ENCODE results near the gene CDC14A.

CDC14A gene

DNA sequence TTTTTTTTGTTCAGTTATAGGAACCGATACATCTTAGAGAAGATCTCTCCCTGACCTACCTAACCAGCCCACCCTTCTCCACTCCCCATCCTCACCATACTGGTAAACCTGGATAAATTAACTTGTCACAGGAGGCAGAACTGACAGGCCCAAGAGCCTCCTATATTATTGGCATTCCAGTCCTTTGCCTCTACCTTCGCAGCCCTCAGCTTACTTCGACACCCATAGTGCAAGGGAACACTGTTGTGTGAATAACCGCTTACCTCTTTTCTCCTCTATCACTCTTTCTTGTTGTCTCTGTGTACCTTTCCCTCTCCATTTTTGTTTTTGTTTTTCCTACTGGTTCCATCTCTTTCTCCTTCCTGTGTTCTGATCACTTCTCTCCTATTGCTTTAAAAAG is 58.7 kb downstream of the CDC14A start:
- no peak for DNase-seq

DNA sequence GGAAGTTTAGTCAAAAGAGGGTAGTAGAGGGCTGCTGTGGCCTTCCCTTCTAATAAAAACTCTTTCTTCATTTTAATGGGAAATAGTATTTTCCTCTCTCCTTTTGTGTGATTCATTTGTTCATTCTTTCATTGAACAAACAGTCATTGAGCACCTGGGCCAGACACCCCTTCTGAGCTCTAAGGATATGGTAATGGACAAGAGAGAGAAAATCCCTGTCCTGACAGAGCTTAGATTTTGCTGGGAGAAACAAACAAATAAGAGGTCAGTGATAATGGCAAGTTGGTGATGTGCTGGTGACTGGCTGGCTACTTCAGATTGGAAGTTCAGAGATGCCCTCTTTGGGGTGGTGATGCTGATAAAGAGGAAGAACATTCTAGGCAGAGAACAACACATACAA is 59.3 kb downstream of the CDC14A start:
- DNase-seq, result no peak

DNA sequence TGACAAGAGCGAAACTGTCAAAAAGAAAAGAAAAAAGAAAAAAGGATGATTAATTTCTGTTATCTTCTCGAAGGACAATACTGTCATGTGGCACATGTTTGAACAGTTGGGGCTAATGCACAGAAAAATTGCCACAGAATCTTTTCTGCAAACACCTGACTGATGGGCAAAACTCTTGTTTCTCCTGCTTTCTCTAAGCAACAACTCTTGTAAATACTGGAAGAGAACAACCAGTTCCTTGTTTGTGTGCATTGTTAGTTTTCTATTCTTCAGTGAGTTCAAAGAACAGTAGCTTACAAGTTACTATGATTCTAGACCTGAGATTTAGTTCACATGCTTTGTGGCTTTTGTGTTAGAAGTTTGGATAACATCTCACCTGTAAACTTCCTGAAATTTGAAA is 60.7 kb downstream of the CDC14A start:
- no peak for DNase-seq

DNA sequence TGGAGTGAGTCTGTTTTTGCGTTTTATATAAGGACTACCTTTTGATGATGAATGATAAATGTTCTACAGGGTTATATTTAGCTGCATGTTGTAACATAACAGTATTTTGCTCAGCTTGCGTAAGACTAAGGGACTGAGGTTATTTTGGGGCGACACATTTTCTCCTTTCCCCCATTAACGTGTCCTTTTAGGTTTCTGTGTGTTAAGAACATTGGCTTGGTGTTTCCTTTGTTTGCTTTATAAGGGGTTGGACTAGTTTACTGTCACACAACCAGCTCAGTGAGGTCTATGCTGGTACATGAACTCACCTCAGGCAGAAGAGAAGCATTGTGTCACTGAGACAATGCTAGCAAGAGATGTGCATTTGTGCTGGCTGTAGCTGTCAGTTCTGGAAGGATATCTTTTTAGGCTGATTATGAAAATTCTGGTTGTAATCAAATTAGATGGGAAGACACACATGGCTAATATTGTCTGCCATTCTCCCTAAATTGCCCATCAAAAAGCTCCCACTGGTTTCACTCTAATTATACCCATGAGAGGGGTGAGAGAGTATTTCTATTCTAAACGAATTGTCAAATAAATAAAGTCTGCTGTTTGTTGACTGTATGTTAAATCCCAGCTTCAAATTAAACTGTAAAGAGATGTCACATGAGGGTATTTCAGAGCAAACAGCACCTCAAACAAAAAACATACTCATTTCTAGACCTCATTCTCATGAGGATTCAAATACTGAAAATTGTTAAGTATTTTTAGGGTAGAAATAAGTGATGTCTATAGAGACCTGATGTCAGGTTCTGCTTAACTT is 62.6 kb downstream of the CDC14A start:
- DNase-seq, result no peak

DNA sequence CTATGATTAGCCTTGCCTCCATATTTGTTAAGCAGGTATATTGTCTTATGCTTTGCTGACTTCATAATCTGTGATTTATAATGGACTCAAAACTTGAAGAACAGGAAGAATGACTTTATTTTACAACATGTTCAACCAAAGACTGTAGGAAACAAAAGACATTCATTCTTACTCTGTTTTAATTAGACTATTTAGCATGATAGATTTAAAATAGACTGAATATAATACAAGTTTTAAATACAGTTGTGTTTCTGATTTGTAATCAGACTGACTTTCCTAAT is 63.1 kb downstream of the CDC14A start:
- no peak for DNase-seq

DNA sequence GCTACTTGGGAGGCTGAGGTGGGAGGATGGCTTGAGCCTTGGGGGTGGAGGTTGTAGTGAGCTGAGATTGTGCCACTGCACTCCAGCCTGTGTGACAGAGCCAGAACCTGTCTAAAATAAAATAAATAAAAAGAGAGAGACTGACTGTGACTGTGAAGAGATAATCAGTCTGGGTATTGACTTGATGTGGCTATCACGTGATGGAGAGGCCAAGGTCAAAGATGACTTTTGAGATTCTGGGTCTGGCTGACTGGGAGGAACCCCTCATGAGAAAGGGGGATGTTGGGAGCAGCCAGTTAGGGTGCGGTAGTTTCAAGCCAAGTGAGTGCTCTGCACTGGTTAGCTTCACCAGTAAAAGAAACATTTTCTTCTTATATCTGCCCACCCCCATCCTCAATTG is 66.8 kb downstream of the CDC14A start:
- no peak for DNase-seq

DNA sequence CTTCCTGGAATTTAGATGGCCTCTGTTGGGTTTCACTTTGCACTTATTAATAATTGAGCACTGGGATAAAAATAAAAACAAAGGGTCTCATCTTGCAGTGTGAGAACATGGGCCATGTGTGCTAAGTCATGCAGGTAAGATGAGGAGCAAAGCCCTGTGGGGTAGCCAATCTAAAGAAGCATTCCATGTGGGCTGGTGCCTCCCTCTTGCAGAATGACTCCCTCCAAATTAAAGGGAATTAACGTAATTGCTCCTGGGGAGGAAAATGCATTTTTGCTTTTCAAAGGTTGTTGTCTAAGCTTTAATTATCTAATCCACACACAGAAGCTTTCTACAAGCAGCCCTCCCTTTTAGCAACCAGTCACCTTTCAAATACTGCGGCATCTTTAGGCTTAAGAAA is 69.8 kb downstream of the CDC14A start:
- DNase-seq, result no peak

DNA sequence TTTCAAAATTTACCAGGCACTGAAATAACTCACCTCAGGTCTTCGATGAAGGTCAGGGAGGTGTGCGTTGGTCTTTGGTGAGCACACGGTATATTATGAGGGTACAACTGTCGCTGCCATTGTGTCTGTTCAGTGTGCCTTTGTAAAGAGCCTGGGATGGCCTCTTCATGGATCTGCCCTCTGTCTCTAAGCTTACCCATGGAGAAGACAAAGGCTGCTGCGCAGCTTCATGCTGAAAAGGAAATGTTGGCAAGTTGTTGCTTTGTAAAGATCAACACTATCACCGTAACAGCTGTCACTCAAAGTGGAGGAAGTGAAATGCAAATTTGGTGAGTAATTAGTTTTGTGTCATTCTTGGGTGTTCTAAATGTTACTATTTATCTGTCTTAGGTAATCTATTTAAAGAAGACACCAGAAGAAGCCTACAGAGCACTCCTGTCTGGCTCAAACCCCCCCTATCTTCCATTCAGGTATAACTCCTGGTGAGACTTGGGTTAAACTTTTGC is 71.6 kb downstream of the CDC14A start:
- DNase-seq, result no peak

DNA sequence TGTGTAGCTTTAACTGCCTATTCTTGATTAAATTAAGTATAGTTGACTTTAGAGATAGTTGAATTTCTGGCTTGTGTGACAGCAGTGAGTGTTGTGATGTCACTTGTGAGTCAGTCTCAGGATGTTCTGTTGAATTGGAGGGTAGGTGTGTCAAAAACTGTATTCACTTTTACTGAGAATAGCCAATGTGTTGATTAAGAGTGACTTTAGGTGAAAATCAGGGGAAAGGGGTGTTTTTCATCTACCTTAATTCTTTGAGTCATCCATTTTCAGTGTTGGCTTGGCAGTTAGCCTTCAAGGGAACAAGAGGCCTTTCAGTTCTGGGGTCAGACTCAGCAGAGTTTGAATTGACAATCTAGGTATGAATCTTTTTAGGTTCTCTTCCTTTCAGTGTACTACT is 75.9 kb downstream of the CDC14A start:
- DNase-seq, result no peak

DNA sequence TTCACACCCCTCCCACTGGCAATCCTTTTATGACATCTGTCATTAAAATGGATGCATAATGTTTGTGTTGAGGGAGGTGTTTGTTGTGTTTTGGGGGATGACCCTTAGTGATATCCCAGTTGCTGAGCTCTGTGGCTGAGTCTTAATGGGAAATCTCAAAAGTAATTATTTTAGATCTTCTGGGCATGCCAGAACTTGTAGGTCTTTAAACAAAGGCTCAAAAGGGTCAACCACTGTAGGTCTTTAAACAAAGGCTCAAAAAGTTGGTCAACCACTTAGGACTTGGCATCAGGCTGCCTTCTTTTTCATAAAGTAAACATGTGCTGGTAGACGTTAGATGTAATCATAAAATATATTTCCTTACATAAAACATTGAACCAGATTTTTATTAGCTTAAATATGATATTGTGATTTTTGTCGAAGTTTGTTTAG is 78.0 kb downstream of the CDC14A start:
- no peak for DNase-seq

DNA sequence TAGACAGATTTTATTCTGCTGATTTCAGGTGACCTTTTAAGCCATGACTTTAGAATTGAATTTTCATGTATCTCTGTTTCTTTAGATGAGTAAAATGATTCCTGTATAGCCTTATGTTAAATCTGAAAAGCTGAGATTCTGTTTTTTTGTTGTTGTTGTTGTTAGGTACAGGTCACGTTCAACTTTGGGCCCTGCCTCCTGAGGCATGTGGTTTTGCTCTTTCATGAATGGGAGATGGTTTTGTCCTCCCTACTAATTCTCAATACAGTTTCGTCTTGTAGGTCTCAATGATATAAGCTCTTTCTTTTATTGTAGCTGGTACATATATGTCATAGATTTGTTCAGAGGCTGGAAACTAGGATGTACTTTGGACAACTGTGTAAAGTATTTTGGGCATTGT is 79.6 kb downstream of the CDC14A start:
- no peak for DNase-seq

DNA sequence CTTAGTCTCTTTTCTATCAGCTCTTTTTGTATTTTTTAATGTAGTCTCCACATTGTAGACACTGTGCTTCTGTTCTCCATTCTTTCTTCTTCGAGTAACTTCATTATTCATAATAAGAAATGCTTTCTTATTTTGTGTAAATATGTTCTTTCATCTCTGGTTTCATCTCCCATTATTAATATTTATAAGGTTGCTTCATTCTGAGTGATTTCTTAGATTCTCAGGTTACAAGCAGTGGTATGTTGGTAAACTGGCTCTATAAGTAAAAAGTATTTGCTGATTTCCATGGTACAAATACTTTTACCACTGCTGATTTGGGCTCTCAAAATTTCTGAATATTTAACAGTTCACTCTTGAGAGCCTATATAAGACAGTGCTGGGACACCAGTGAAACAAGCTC is 81.3 kb downstream of the CDC14A start:
- DNase-seq, result no peak

DNA sequence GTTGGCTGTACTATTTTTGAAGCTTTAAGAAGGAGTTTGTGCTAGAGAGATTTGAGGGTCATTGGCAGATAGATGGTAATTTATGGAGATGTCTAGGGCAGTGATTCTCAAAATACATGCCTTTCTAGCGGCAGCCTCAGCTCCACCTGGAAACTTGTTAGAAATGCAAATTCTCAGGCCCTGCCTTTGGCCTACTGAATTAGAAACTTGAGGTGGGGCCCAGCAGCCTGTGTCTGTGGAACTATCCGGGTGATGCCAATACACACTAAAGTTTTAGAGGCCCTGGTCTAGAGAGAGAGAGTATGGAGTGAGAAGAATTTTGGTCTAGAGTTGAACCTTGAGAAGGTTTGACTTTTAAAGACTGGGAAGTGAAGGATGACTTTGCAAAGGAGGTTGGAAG is 82.5 kb downstream of the CDC14A start:
- no peak for DNase-seq

DNA sequence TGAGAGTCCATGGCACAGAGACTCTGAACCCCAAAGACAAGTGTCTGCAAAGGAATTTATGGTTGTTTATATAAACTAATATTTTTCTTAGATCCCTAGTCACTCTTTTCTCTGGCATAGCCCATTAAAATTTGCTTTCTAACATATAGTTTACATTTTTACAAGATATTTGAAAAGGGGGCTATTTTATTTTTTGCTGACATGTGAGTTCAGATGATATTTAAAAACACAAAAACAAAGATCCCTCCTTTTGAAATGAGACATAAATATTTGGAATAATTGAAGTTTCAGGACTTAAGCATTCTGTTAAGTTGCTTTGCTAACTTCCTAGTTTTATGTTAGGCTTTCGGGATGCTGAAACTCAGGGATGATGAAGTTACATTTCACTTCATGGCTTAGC is 86.1 kb downstream of the CDC14A start:
- DNase-seq, result no peak

DNA sequence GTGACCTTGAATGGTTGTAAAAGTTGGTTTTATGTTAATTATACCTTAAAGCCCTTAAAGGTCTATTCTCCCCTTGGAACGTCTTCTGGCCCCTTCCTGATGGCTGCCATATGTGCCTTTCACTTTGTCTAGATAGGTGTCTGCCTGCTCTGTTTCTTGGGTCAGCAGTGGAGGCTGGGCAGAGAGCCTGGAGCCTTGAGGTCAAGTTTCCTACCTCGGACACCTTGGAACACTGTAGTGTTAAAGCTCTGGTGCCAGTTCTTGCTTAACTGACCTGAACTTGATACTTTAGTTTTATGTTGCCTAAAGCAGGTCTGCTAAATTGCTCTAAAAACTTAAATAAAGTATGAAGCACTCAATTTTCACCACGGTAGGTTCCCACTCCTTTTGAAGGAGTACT is 86.5 kb downstream of the CDC14A start:
- DNase-seq, result no peak

DNA sequence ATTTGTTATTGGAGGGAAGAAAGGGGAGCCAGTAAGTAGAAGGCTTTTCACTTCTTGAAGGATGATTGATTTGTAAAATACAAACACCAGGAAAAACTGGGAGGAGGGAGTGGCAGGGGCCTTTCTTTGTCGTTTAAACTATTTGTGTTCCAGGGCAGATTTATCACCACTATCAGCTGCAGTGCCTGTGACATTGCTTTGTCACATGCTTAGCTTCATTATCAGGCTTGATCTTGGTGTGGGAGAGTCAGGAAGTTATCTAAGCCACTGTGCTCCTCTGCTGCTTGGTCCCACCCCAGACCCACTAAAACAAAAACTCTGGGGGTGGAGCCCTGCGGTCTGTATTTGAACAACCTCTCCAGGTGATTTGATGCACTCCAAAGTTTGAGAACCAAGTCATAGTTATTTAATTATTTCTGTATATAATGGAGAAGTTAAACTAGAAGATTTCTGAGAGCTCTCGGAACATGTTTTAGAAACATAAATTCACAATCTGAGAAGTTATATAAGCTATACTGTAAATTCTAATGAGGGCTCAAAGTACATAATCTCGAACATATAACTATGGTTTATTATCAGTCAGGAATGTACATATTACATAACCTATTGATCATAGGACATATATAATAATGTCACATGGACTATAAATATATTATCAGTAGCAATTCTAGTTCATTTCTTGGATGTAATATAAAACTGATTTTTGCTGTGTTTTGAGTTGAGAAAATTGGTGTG is 87.9 kb downstream of the CDC14A start:
- DNase-seq, result peak; percentile 72

DNA sequence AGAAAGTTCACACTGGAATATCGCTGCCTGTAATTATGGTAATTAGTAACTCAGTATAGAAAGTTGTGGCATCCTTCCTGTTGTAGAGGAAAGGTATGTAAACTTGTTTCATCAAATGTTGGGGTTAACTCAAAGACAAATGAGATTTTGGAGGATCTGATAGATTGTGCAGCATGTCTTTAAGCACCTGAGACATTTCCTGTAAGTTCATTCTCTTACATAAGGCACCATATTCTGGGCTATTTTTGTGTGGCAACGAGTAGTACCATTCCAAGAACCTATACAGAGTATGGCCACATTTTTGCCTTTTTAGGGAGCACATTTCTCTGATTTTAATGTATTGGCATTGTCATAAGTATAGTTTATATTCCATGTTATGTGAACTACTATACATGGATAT is 88.8 kb downstream of the CDC14A start:
- DNase-seq, result no peak

DNA sequence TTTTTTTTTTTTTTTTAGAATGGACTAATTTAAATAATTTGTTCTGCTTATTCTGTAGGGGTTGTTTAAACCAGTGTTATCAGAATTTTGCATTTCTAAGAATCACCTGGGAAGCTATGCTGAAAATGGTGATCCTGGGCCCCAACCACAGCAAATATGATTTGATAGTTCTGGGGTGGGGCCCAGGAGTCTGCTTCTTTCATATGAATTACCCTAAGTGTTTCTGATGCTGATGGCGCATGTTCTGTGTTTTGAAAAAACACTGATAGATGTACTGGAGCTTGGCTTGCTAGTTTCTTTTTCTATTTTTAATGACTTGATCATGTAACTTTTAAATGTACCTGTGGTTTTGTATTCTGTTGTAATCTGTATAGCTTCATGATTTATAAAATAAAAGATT is 89.3 kb downstream of the CDC14A start:
- no peak for DNase-seq

DNA sequence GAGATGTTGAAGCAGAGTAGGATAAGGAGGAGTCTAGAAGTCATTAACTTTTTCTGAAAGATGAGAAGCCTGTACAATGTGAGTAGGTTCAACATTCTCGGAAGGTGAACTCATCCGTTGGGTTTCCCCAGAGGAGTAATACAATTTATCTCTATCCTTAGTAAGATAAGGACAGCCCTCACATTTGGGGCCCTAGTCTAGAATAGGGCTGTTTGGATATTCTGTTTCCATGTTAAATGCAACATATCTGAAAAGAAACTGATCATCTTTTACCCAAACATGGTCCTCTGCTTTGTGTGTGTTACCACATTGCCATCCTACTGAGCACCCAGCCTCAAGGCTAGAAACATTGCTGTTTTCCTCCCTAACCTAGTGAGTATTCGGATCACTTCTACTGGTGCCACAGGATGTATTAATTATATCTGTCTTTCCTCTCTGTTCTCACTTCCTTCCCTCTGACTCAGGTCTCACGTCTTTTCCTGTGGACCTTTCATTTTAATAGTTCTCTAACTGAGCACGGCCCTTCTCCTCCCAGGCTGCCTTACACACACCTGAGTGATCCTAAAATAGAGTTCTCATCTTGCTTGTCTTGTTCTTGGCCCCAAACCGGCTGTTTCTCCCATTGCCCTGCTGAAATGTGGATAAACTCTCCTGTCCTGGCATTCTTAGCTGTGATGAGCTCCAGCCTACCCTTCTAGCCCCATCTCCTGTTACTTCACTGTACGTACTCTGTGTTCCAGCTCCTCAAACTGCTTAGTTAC is 91.7 kb downstream of the CDC14A start:
- DNase-seq, result no peak

DNA sequence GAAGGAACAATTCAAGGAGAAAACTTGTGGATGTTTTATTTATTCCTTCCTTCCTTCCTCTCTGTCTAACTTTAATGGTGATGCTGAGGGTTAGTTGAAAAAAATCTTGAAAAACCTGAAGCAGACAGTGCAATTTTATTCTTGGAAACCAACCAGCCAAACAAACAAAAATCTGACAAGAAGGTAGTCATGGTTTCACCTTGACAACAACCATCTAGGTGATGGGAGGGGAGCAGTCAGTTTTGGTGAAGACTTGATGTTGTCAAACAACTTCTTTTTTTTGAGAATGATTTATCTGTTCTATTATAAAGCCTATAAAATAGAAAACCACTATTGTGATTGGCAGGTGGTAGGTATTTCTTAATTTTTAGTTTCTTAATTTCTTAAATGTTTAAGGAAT is 93.3 kb downstream of the CDC14A start:
- no peak for DNase-seq

DNA sequence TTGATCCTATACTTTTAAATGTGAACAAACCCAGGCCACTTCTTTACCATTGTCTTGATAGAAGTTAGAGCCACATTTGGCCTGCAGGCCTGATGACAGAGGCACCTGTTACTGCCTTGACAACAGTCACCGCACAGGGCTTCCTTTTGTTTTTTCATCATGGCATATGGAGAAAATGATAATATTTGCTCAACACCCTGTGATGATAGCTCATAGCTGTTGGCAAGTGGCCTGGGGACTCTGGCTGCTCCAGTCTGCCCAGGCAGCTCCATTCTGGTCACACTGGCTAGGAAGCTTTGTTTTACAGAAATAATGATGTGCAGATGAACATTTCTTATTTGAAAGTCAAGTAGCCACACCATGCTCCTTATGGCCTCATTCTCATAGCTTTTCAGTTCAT is 96.1 kb downstream of the CDC14A start:
- no peak for DNase-seq

DNA sequence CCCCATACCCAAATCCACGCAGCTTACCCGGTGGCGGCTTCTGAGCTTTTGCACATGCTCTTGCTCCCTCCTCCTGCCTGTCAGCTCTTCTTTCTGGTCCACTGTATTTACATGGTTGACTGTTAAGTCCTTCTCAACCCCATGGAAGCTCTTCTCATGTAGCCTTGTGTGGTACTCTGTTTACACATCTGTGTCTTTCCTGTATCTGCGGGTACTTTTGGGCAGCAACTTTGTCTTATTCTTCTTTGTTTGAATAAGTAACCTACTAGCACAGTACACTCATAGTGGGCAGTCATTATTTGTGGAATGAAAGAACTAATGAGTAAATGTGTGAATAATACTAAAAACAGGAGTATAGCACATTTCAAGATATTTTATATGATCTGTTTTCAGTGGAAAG is 97.2 kb downstream of the CDC14A start:
- DNase-seq, result no peak

DNA sequence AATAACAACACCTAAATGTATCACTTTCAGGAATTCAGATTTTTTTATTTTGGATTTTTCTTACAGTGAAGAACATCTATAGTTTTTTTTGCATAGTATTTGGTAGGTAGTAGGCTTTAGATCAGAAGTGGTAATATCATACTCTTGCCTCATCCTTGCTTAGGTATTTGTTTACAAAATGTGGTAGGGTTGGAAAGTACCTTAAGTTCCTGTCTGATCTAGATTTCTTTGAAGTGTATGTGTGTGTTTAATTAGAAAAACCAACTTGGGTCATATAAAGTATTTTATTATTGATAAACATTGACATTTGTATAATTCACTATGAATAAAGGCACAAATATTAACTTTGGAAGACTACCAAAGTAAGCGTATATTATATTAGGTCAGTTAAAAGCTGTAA is 100.3 kb downstream of the CDC14A start:
- DNase-seq, result no peak

DNA sequence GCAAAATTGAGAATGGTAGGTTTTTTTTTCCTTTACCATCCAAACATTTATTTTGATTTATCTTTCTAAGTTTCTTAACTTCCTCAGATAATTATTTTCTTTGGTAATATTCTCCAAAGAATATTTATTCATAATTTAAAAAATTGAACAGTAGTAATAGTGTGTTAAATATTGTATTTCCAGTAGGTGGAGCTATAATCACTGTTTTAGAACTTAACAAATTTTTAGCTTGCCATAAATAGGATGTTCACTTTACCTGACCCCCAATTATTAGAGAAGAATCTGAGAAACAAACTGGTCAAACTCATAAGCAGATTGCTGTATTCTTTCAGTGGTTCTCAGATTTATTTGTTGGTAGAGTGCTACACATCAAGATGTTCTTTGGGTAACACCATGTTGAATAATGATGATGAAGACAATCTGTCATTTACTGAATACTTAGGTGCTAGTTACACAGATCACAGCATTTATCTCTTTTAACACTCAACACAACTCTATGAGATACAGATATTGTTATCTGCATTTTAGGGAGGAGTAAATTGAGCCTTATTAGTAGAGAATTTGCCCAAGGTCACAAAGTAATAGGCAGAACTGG is 103.3 kb downstream of the CDC14A start:
- DNase-seq, result no peak
